Naive B cell (primary cell): ENCODE data around the gene ETF1. TPM values are rescaled to one million over a fixed set of nuclear protein-coding genes. Genes with fewer than 3 reads are reported as not detected.

Experiments
- ATAC-seq, 2 donors: fragments of 150-1000 bp; cut with Tn5 transposase; 2 replicates each; pipeline ENCODE4 v1.10.0; 2021; ENCODE audit warnings: low read depth in 2 of 2, mild to moderate bottlenecking in 2 of 2, moderate library complexity in 2 of 2
- DNase-seq: peaks from one replicate; pipeline ENCODE4 v3.0.0; 2022
- H3K27ac Mint-ChIP-seq, 6 donors: one replicate each; pipeline ENCODE4 v1.8.0; 2020 to 2022; ENCODE audit warnings: mild to moderate bottlenecking in 6 of 6, mixed read lengths in 6 of 6, moderate library complexity in 5 of 6, inconsistent platforms in 2 of 6
- H3K27me3 Mint-ChIP-seq, 3 donors: one replicate each; pipeline ENCODE4 v1.8.0; 2021 to 2022; ENCODE audit warnings: mixed read lengths in 3 of 3, mild to moderate bottlenecking in 1 of 3
- H3K36me3 Mint-ChIP-seq, 2 donors: one replicate each; pipeline ENCODE4 v1.8.0; 2020 to 2022; ENCODE audit warnings: mixed read lengths in 2 of 2, inconsistent platforms in 1 of 2, mild to moderate bottlenecking in 1 of 2
- H3K4me1 Mint-ChIP-seq, 3 donors: one replicate each; pipeline ENCODE4 v1.8.0; 2020 to 2022; ENCODE audit warnings: mixed read lengths in 3 of 3, inconsistent platforms in 1 of 3, mild to moderate bottlenecking in 1 of 3, moderate library complexity in 1 of 3
- H3K4me3 Mint-ChIP-seq, 8 donors: one replicate each; pipeline ENCODE4 v1.8.0; 2020 to 2022; ENCODE audit warnings: mild to moderate bottlenecking in 8 of 8, mixed read lengths in 8 of 8, moderate library complexity in 8 of 8, inconsistent platforms in 2 of 8
- H3K9me3 Mint-ChIP-seq, 7 donors: one replicate each; pipeline ENCODE4 v1.8.0; 2020 to 2022; ENCODE audit warnings: mixed read lengths in 7 of 7, mild to moderate bottlenecking in 5 of 7, inconsistent platforms in 2 of 7, moderate library complexity in 1 of 7
- polyA plus RNA-seq, 6 donors: library from polyadenylated mRNA; unstranded; fragments of 300-500 nt; fragmentation: Illumina TruSeq; gene quantifications; one replicate each; pipeline ENCODE4 v1.2.3, GENCODE V29; 2021; ENCODE audit warnings: low read depth in 6 of 6

The ETF1 gene
- polyA plus RNA-seq, 6 donors from 2014 or later: 18.4 to 35.0 (median 30.7) TPM

- Mint-ChIP-seq H3K9me3 (no peaks in the 10 kb centered on the region), H3K27ac (peak overlapping the region; percentile 79 to 96 (median 86)), H3K4me3 (peak overlapping the region; percentile 86 to 95 (median 91)), H3K27me3 (no peaks in the 10 kb centered on the region), H3K36me3 (peaks cover 0 to 12% of the 10 kb centered on the region in 2 donors), H3K4me1 (peaks cover 21 to 27% (median 25%) of the 10 kb centered on the region in 3 donors)
- no peak for DNase-seq
- ATAC-seq: no peak
Measured at GRCh38 chr5:138466125-138466899, 76.7 kb downstream of the ETF1 start.

- DNase-seq (peak; percentile 96), ATAC-seq (peak; percentile 55 to 56)
- H3K9me3 Mint-ChIP-seq: no peaks in the 10 kb centered on the region
- peaks cover 0 to 12% of the 10 kb centered on the region in 2 donors for H3K36me3 Mint-ChIP-seq
- peak within 1 kb of the TSS; percentile 86 to 95 (median 91) for H3K4me3 Mint-ChIP-seq
- peaks cover 30 to 33% (median 31%) of the 10 kb centered on the region in 3 donors for H3K4me1 Mint-ChIP-seq
- H3K27me3 Mint-ChIP-seq: no peaks in the 10 kb centered on the region
- H3K27ac Mint-ChIP-seq: peak within 1 kb of the TSS; percentile 91 to 98 (median 97)
Measured at GRCh38 chr5:138465261-138466124, 77.5 kb downstream of the ETF1 start, which contains the start of gene EGR1. EGR1 (plus strand) TSS chr5:138465479; CDS start chr5:138465762, 283 bp downstream.

GRCh38 chr5:138464388-138465260 lies 78.4 kb downstream of the ETF1 start:
- H3K36me3 Mint-ChIP-seq: peaks cover 0 to 12% of the 10 kb centered on the region in 2 donors
- no peaks in the 10 kb centered on the region for H3K9me3 Mint-ChIP-seq
- peak; percentile 64 to 66 for ATAC-seq
- no peaks in the 10 kb centered on the region for H3K27me3 Mint-ChIP-seq
- peak overlapping the region; percentile 86 to 95 (median 91) for H3K4me3 Mint-ChIP-seq
- peak; percentile 98 for DNase-seq
- H3K4me1 Mint-ChIP-seq: peaks cover 33 to 41% (median 40%) of the 10 kb centered on the region in 3 donors
- peak overlapping the region; percentile 91 to 98 (median 97) for H3K27ac Mint-ChIP-seq

GRCh38 chr5:138464008-138464387 lies 79.0 kb downstream of the ETF1 start:
- no peaks in the 10 kb centered on the region for H3K9me3 Mint-ChIP-seq
- ATAC-seq: peak; percentile 54 to 59
- peaks cover 38 to 47% (median 45%) of the 10 kb centered on the region in 3 donors for H3K4me1 Mint-ChIP-seq
- H3K27me3 Mint-ChIP-seq: no peaks in the 10 kb centered on the region
- peaks cover 0 to 12% of the 10 kb centered on the region in 2 donors for H3K36me3 Mint-ChIP-seq
- DNase-seq: peak; percentile 94
- peak overlapping the region; percentile 91 to 98 (median 97) for H3K27ac Mint-ChIP-seq
- peak overlapping the region; percentile 86 to 95 (median 91) for H3K4me3 Mint-ChIP-seq

GRCh38 chr5:138463419-138464007 lies 79.5 kb downstream of the ETF1 start:
- H3K9me3 Mint-ChIP-seq: no peaks in the 10 kb centered on the region
- H3K4me3 Mint-ChIP-seq: peak overlapping the region; percentile 86 to 95 (median 91)
- peaks cover 43 to 51% (median 46%) of the 10 kb centered on the region in 3 donors for H3K4me1 Mint-ChIP-seq

GRCh38 chr5:138461343-138462125 lies 81.5 kb downstream of the ETF1 start:
- H3K27me3 Mint-ChIP-seq: no peaks in the 10 kb centered on the region
- no peaks in the 10 kb centered on the region for H3K9me3 Mint-ChIP-seq
- peak overlapping the region in 4 of 8 donors; percentile 22 to 81 (median 46) for H3K4me3 Mint-ChIP-seq
- peaks cover 28 to 44% (median 39%) of the 10 kb centered on the region in 3 donors for H3K4me1 Mint-ChIP-seq
- H3K36me3 Mint-ChIP-seq: no peaks in the 10 kb centered on the region
- ATAC-seq (no peak), DNase-seq (no peak)
- peak overlapping the region in 4 of 6 donors; percentile 42 to 64 (median 60) for H3K27ac Mint-ChIP-seq

More at GRCh38 chr5:138463419-138464007, 79.5 kb downstream of the ETF1 start:
- H3K27ac Mint-ChIP-seq: peak overlapping the region; percentile 39 to 98 (median 96)
- no peak for ATAC-seq
- no peak for DNase-seq
- H3K36me3 Mint-ChIP-seq: peaks cover 0 to 12% of the 10 kb centered on the region in 2 donors
- H3K27me3 Mint-ChIP-seq: no peaks in the 10 kb centered on the region

GRCh38 chr5:138460032-138460693 lies 82.9 kb downstream of the ETF1 start:
- DNase-seq: no peak
- Mint-ChIP-seq H3K4me3 (peak overlapping the region in 1 of 8 donors; percentile 56), H3K27ac (peak overlapping the region in 5 of 6 donors; percentile 8 to 79 (median 51)), H3K27me3 (no peaks in the 10 kb centered on the region), H3K4me1 (peaks cover 27 to 41% (median 37%) of the 10 kb centered on the region in 3 donors), H3K36me3 (no peaks in the 10 kb centered on the region), H3K9me3 (no peaks in the 10 kb centered on the region)
- ATAC-seq: no peak

- peak overlapping the region in 7 of 8 donors; percentile 29 to 82 (median 37) for H3K4me3 Mint-ChIP-seq
- H3K9me3 Mint-ChIP-seq: no peaks in the 10 kb centered on the region
- peak overlapping the region; percentile 57 to 98 (median 96) for H3K27ac Mint-ChIP-seq
- H3K4me1 Mint-ChIP-seq: peaks cover 27 to 41% (median 37%) of the 10 kb centered on the region in 3 donors
- ATAC-seq (peak; percentile 37 to 49), DNase-seq (peak; percentile 63)
- no peaks in the 10 kb centered on the region for H3K27me3 Mint-ChIP-seq
- H3K36me3 Mint-ChIP-seq: no peaks in the 10 kb centered on the region
Measured at GRCh38 chr5:138459311-138459933, 83.6 kb downstream of the ETF1 start.

GRCh38 chr5:138458856-138459255 lies 84.2 kb downstream of the ETF1 start:
- Mint-ChIP-seq H3K27me3 (no peaks in the 10 kb centered on the region), H3K4me3 (peak overlapping the region in 7 of 8 donors; percentile 30 to 82 (median 37)), H3K27ac (peak overlapping the region; percentile 57 to 98 (median 96)), H3K4me1 (peaks cover 27 to 41% (median 37%) of the 10 kb centered on the region in 3 donors), H3K9me3 (no peaks in the 10 kb centered on the region), H3K36me3 (no peaks in the 10 kb centered on the region)
- ATAC-seq: no peak
- no peak for DNase-seq

GRCh38 chr5:138458384-138458783 lies 84.7 kb downstream of the ETF1 start:
- no peak for ATAC-seq
- H3K27me3 Mint-ChIP-seq: no peaks in the 10 kb centered on the region
- H3K4me3 Mint-ChIP-seq: no peak overlapping the region
- no peaks in the 10 kb centered on the region for H3K9me3 Mint-ChIP-seq
- DNase-seq: no peak
- H3K27ac Mint-ChIP-seq: peak overlapping the region in 3 of 6 donors; percentile 96 to 97 (median 97)
- H3K4me1 Mint-ChIP-seq: peaks cover 27 to 37% (median 36%) of the 10 kb centered on the region in 3 donors
- no peaks in the 10 kb centered on the region for H3K36me3 Mint-ChIP-seq
